SKM-1 (cell line): ENCODE data around the gene FAM210A.
"Not testable (repeated sequence)": the region's sequence is repeated elsewhere in the genome, so short reads cannot be mapped to it uniquely, and the experiment has no call there.

ENCODE experiments used
- DNase-seq: peaks from one replicate; lab custom pipeline; 2025; ENCODE audit not compliant: unreplicated experiment; lab: John Stamatoyannopoulos, UW

Gene FAM210A

DNA sequence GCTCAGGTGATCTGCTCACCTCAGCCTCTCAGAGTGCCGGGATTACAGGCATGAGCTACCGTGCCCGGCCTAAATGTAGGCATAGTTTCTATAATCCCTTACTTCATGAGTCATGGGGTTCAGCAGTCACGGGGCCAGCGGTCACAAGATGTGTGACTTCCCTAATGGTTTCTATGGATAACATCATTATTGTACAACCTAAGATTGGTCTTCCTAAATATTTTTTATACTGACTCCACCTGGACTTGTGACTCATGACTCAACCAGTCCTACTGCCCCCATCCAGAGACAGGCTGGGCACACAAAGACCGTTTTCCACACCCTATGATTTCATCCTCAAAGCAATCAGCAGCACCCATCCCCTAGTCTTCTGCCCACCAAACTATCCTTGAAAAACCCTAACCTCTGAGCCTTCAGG is 15.9 kb downstream of the FAM210A start:
- no peak for DNase-seq

DNA sequence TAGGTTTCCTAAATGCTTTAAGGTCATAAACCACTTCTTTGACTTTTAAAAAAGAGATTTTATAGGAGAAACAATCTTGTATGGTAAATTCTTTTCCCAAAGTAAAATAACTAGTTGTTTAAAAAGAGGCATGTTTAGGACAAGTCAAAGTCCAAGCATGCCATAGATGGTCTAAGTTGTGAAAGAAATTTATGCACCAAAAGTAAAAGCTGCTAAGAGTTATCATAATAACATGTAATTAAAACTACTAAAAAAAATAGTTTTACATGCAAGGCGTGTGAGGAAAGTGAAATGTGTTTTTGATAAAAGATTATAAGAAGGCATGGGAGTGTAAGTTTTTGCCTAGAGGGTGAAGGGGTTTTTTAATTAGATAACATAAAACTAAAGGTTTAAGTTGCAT is 22.5 kb downstream of the FAM210A start:
- DNase-seq, result no peak

DNA sequence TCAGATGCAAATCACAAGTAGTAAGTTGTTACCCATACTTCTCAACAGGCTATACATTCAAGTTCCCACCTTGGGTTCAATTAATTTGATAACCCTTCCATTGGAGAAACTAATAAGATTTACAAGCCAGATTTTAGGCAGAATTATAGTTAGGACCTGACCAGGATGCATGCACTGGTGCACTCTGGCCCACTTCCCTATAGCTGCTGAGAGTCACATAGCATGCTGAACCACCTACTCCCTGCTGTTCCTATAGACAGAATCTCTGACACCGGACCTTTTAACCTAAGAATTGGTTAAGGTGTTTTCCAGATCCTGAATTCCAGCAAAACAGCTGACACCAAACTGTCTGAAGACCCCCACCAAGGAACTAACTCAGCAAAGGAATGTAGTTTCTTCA is 26.2 kb downstream of the FAM210A start:
- DNase-seq, result no peak

DNA sequence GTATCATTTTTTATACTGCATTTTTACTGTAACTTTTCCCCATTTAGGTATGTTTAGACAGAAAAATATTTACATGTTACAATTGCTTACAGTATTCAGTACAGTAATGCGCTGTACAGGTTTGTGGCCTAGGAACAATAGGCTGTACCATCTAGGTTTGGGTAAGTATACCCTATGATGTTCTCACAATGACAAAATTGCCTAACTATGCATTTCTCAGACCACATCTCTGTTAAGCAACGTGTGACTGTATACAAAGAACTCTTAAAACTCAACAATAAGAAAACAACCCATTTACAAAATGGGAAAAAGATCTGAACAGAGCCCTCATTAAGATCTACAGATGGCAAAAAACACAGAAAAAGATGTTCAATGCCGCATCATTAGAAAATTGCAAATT is 29.4 kb downstream of the FAM210A start:
- no peak for DNase-seq

DNA sequence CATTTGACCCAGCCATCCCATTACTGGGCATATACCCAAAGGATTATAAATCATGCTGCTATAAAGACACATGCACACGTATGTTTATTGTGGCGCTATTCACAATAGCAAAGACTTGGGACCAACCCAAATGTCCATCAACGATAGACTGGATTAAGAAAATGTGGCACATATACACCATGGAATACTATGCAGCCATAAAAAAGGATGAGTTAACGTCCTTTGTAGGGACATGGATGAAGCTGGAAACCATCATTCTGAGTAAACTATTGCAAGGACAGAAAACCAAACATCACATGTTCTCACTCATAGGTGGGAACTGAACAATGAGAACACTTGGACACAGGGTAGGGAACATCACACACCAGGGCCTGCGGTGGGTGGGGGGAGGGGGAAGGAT is 31.0 kb downstream of the FAM210A start:
- not testable (repeated sequence) for DNase-seq

DNA sequence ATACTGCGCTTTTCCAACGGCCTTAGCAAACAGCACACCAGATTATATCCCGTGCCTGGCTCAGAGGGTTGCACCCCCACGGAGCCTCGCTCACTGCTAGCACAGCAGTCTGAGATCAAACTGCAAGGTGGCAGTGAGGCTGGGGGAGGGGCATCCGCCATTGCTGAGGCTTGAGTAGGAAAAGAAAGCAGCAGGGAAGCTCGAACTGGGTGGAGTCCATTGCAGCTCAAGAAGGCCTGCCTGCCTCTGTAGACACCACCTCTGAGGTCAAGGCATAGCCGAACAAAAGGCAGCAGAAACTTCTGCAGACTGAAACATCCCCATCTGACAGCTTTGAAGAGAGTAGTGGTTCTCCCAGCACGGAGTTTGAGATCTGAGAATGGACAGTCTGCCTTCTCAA is 36.3 kb downstream of the FAM210A start:
- DNase-seq, result not testable (repeated sequence)

DNA sequence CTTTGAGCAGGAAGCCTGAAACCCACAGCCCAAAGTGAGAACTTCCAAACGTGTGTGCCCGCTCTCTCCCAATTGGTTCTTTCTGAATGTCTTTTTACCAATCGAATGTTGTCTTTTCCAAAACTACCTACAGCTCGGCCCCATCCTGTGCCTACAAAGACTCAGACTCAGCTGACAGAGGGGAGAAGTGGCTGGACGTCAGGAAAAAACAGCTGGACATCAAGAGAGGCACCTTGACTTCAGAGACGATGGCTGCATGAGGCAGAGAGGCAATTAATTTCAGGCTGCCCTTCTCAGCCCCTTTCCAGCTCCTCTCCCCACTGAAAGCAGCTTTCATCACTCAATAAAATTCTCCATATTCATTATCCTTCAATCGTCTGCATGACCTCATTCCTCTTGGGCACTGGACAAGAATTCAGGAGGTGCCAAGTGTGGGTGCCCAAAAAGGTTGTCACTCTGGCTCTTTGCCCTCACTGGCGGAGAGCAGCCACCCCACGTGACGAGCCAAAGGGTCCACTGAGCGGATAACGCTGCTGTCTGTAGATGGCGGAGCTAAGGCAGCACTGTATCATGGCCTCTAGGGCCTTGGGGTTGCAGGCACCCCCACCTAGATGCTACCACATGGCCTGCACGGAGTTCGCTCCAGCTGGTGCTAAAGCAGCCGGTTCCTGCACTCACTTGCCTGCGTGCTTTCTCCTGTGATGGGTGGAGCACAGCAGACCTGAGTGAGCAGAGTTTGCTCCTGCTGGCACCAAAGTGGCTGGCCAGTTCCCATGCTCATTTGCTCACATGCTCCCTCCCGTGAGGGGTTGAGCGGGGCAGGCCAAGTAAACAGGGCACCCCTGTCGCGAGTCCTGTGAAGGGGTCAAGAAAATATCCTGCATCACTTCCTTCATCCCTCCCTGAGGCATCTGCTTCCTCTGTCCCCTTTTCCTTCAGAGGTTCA is 37.9 kb downstream of the FAM210A start:
- DNase-seq, result no peak

DNA sequence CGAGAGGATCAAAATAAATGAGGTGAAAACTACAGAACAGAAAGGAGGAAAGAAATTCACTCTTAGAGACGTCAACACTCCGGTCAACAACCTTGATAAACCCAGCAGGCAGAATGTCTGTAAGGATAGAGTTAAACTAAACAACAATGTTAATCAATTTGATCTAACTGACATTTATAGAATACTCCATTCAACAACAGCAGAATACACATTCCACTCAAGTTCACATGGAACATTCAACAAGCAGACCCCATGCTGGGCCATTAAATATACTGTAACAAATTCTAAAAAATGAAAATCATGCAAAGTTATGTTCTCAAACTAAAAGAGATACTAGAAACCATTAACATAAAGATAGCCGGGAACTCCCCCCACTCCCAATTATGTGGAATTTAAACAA is 41.8 kb downstream of the FAM210A start:
- DNase-seq, result no peak

DNA sequence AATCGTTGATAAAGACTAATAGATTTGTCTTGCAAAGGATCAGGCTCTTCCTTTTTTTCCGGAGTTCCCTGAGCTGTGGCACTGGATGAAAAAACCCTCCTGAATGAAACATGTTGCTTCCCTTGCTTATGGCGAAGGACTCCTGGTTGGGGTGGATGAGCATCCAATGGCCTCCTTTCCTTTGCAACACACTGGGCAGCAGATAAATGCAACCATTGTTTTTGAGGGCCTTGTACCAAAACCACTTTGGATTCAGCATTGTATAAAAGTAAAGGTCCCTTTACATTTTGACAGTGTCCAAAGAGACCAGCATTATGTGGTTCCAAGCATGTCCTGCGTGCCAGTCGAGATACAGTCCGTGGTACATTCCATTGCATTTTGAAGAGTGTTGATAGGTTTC is 44.7 kb downstream of the FAM210A start:
- DNase-seq, result no peak

DNA sequence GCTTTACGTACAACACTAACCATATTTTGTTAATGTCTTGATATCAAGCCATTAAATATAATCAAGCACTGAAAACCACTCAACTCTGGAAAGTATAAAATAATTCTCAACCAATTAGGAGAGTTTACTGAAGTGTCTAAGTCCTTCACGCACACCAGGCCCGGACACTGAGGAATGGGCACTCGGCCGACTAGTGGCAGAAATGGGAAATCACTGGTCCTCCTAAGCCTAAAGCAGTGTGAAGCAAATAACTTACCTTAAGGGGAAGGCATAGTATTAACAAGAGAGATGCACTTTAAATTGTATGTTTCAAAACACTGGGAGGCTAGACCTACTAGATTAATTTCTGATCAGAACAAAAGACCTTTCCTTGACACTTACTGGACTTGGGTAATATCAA is 45.7 kb downstream of the FAM210A start:
- no peak for DNase-seq

DNA sequence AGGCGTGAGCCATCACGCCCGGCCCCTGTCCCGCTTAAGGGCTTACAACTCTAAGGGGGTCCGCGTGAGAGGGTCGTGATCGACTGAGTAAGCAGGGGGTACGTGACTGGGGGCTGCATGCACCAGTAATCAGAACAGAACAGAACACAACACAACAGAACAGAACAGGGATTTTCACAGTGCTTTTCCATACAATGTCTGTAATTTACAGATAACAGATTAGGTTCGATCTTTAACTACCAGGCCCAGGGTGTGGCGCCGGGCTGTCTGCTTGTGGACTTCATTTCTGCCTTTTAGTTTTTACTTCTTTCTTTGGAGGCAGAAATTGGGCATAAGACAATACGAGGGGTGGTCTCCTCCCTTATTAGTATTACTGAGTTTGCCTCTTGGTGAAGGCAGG is 49.0 kb downstream of the FAM210A start:
- DNase-seq, result not testable (repeated sequence)

DNA sequence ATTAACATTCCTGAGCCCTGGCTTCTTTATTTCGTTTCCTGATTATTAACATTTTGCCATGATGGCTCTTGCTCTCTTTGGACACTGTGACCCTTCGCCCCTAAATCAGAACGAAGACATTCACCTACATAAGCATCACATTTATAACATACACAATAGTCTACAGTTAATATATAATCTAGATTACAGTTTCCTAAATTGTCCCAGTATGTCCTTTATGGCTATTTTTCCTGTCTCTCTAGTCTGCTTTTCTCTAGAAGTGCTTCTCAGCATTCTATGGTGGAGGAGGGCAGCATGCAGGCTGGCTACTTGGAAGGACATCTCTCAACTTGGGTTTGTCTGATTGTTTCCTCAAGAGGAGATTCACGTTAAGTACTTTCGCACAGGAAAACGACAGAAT is 49.9 kb downstream of the FAM210A start:
- DNase-seq, result no peak

DNA sequence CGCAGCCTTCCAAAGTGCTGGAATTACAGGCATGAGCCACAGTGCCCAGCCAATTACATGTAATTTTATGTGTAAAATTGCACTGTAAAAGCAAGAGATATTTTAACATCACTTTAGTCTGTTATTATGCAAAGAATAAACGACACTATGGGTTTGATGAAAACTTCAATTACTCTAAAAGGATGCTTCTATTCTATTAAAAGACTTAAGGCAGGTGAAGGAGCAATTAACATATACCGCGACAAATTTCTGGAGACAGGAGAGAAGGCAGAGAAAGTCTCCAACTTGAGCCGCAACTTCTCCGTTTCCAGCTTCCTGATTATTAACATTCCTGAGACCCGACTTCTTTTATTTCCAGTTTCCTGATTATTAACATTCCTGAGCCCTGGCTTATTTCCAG is 53.7 kb downstream of the FAM210A start:
- no peak for DNase-seq

DNA sequence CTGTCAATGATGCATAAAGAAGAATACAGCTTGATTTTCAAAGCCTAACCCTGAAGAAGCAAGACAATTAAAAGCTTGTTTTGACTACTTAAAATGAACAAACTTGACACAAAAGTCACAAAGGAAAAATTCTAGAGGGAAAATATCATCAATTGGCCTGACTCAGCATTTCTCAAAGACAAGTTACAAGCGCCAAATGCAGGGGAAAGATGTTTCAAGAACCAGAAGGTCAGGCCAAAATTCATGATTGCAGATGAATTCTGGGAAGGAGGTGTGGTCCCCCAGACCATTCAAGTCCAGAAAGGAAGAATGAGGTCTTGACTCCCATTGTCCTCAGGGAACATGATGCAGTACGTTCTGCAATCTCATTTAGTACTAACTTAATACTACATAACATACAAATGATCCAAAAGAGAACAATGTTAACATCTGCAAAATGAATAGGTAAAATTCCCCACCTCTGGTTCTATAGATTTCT is 64.5 kb downstream of the FAM210A start:
- no peak for DNase-seq

DNA sequence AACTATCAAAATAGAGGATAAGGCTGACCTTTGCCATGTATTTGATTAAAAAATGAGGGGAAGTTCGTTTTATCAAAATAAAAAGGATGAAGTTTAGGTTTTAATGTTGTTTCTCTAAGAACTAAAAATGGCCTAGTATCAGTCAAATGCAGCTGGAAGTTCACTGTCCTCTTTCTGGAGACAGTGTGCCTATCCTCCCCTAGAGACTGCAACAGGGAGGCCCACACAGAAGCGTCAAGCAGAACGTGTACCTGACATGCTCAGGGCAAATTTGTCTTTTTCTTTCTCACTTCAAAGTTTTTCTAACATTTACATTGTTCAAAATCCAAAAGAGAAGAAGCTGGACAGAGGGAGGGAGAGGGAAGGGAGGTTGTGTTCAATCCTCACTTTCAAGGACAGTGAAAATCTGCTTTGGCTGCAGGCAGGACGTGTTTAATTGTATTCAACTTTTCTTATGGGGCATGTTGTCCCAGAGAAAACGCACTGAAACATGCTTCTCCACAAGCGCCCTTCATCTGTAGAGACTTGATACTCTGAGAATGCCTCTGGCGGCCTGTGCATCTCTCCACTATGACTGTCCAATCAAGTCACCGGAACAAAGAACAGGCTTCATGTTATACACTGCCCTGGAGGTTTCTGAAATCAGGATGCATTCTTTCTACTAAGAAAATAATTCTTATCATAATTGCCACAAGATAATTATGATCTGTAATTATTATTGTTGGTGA is 65.1 kb downstream of the FAM210A start:
- no peak for DNase-seq

DNA sequence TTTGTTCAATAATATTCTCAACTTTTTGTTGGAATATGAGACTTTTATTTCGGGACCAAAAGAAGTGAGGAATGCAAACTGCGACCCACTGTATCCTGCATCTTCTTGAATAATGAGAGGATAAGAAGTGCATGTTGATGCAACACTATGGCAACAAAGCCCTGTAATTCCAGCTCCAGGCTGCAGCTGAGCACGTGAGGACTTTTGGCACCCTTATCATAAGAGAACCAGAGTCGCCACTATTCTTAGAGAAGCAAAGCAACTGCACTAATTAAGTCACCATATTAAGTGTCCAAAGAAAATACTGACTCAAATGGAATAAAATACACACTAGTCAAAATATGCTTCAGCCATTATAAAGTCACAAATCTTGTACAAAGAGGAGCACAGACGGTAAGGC is 65.8 kb downstream of the FAM210A start:
- no peak for DNase-seq

DNA sequence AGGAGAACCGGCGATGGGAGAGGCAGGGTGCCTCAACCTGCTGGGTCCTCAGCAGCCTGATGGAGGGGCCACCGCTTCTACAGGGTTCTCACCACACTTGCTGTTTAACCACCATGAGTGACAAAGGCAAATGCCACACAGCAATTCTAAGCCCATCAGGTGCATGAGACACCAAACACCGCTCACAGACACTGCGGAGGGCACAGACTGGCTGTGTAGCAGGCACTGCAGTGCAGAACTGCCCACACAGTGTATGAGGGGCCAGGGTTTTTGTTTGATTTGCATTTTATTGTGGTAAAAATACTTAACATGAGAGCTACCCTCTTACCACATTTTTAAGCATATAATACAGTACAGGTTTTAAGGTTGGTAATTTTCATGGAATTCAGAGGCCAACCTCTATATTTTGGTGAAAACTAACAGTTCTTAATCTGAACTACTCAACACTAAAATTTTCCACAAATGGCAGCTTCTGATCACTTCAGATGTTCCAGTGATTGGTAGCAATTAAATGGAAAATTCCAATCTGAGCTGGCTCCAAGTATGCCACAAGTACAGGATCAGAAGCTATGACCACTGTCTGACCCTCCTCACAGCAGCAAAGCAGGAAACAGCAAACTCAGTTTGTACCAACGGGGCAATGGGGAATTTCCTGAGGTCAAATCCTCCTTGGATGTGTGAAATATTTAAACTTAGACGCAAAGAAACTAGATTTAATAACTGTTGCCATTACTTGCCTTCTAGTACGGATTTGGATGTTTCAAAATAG is 67.7 kb downstream of the FAM210A start:
- no peak for DNase-seq

DNA sequence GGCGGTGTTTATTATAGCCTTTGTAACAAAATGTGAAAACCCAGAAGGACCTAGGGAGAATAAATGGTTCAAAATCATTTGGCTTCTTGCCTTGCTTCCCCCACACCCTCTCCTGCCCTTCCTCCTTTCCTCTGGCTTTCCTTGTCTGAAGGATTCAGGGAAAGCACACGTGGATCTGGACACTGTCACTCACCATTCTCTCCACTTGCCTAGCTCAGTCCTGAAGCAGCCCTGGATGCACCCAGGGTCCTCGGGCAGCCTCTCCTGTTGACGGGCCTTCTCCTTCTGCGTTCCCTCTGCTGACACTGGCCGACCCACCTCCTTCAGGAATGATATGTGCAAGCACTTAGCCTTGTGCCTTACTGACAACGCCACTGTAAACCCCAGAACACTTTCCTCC is 68.4 kb downstream of the FAM210A start:
- DNase-seq, result no peak

DNA sequence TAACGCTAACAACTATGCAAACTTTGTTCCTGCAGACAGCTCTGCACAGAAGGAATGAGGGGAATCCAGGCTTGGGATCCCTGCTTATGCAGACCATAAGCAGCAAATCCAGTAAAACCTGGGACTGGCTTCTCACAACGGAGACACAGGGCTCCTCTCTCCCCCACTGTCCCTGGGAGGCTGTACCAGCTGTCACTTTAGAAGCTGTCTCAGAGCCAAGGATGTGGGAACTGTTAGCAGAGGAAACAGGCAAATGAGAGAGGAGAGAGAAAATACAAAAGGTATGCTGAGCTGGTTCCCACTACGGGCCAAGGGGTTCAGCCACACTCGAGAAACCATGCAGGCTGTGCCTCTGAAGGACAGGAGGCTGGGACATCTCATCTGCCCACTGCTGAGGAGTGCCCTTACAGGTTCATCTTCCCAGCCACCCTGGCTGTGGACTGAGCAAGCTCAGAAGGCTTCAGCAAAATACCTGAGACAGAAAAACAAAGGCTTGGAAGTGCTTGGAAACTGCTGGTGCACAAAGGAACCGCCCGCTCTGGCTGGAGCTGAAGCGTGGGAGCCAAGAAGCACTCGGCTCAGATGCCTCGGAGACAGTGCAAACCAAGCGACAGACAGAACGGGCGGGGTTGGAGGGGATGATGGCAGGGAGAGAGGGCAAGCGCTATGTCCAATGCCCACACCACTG is 72.5 kb downstream of the FAM210A start:
- no peak for DNase-seq

DNA sequence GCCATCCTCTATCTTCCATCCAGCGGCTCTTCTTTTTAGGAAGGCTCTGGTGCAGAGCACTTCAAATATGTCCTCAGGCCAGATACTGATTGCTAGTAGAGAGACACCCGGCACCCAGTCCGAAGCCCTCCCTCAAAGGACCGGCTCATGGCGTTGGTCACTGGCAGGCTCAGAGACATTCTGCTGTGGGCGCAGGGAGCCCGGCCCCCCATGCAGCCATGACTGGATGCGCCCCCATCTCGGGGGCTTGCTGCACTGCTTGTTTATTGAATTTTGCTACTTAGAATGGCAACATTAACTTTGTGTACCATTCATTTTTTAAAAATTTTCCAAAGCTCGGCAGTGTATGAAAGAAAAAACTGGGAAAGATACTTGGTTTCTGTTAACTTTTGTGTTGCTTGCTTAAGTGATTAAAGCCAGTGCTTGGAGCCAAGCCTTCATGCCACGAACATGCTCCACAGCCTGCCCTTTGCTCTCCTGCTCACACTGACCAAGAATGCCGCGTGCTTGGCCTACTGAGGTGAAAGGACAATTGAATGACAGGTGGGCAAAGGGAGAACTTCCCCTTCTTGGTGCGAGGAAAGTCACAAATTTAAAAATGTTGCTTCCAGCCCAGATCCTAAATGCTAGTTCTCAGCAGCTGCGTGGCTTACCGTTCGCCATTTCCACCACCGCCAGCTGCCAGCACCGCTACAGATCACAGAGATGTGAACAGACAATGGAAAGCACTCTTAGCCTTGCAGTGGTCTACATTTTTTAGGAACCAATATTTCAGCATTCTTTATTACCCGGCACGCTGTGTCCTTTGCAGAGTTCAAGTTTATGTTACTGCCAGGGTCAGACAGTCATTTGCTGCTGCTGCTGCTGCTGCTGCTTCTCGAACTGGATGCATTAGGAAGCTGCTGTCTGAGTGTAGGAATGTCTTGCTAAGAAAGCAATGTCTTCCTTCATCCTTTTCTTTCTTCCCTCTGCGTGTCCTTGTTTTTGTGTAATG is 76.7 kb downstream of the FAM210A start:
- DNase-seq, result no peak
